ENCODE measurements around the gene CCNT1. TPM values are rescaled to one million over a fixed set of nuclear protein-coding genes. Genes with fewer than 3 reads are reported as not detected.
"Not testable (repeated sequence)": the region's sequence is repeated elsewhere in the genome, so short reads cannot be mapped to it uniquely, and the experiment has no call there.

The CCNT1 gene
- total RNA-seq, 2 experiments from 2014 or later, result 82.2 to 85.1 TPM

DNA sequence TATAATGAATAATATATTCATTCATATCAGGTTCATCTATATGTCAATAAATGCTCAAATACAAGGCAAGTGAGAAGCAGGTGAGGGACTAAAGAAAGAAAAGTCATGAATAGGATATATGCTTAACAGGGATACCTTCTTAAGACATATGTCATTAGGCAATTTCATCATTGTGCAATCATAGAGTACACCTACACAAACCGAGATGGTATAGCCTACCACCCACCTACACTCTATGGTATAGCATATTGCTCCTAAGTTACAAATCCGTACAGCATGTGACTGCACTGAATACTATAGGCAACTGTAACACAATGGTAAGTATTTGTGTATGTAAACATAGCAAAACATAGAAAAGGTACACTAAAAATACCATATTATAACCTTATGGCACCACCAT is 73.5 kb downstream of the CCNT1 start:
- intact Hi-C loops (cut with DNase I, micrococcal nuclease), result no loop called here
- Mint-ChIP-seq H3K27me3 (no peaks in the 10 kb centered on the region), H3K4me3 (no peak overlapping the region), H3K4me1 (peaks cover 6% of the 10 kb centered on the region), H3K27ac (no peak overlapping the region), H3K9me3 (ENCODE audit: low read depth) (peaks cover 3% of the 10 kb centered on the region), H3K36me3 (ENCODE audit: low read depth) (peaks cover 47% of the 10 kb centered on the region)
- DNase-seq (no peak), ATAC-seq (no peak)
- POLR2A ChIA-PET, result no interaction called here
- CTCF ChIA-PET, result interaction anchor here (0.8 kb wide), 1 partner anchor 39 kb away, joined by 3 read pairs; the partner anchor contains the start of gene KANSL2

DNA sequence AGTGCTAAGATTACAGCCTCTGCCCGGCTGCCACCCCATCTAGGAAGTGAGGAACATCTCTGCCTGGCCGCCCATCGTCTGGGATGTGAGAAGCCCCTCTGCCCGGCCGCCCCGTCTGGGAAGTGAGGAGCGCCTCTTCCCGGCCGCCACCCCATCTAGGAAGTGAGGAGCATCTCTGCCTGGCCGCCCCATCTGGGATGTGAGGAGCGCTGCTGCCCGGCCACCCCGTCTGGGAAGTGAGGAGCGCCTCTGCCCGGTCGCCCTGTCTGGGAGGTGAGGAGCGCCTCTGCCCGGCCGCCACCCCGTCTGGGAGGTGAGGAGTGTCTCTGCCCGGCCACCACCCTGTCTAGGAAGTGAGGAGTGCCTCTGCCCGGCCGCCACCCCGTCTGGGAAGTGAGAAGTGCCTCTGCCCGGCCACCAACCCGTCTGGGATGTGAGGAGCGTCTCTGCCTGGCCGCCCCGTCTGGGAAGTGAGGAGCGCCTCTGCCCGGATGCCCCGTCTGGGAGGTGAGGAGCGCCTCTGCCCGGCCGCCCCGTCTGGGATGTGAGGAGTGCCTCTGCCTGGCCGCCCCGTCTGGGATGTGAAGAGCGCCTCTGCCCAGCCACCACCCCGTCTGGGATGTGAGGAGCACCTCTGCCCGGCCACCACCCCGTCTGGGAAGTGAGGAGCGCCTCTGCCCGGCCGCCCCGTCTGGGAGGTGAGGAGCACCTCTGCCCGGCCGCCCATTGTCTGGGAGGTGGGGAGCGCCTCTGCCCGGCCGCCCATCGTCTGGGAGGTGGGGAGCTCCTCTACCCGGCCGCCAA is 74.6 kb downstream of the CCNT1 start:
- H3K4me1 Mint-ChIP-seq; ATAC-seq; DNase-seq; H3K27me3 Mint-ChIP-seq; H3K4me3 Mint-ChIP-seq; H3K9me3 Mint-ChIP-seq (ENCODE audit: low read depth); H3K27ac Mint-ChIP-seq; POLR2A ChIA-PET; intact Hi-C loops (cut with DNase I, micrococcal nuclease): not testable (repeated sequence)
- peaks cover 42% of the 10 kb centered on the region for H3K36me3 Mint-ChIP-seq (ENCODE audit: low read depth)
- CTCF ChIA-PET, result interaction anchor here (0.8 kb wide), 1 partner anchor 40 kb away, joined by 3 read pairs; the partner anchor contains the start of gene KANSL2

DNA sequence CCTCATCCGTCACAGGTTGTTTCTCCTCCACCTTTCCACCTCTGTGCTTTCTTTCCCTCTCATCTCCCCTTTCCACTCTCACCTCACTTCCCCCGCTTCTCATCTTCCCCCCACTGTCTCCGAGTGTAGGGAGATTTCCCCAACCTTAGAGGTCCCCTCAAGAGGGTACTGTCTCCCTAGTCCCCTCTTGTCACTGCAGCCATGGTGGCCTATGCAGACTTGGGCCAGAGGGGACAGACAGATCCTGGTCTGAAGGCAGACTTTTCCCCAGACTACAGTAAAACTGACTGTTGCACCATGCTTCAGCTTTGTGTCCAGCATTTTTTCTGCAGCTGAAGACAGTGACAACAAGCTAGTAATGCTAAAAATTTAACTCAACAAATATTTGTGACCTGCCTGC is 75.7 kb downstream of the CCNT1 start:
- ChIA-PET CTCF (interaction anchor here (1.0 kb wide), 1 partner anchor 98 kb away, joined by 3 read pairs; no protein-coding TSS in a partner anchor), POLR2A (no interaction called here)
- H3K4me1 Mint-ChIP-seq, result peaks cover 6% of the 10 kb centered on the region
- H3K9me3 Mint-ChIP-seq (ENCODE audit: low read depth), result peaks cover 3% of the 10 kb centered on the region
- no peak overlapping the region for H3K27ac Mint-ChIP-seq
- no peaks in the 10 kb centered on the region for H3K27me3 Mint-ChIP-seq
- peaks cover 40% of the 10 kb centered on the region for H3K36me3 Mint-ChIP-seq (ENCODE audit: low read depth)
- intact Hi-C loops (cut with DNase I, micrococcal nuclease), result no loop called here
- ATAC-seq (no peak), DNase-seq (no peak)
- no peak overlapping the region for H3K4me3 Mint-ChIP-seq

DNA sequence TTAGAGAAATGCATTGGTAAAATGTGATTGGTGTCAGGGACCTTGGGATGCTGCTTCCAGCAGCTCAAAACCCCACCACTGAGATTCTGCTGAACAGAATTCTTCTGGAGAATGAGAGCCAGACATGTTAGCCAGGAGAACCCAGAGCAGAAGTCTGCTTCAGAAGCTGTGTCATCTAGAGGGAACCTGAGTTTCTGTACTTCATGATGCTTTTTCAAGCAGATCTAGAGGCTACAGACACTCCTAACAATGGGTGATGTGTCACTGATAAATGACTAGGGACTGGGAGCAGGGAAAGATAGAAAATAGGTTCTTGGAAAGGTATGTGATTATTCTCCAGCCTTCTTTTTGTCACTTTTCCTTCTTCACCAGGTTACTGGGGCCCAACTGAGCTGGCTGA is 76.1 kb downstream of the CCNT1 start:
- DNase-seq (no peak), ATAC-seq (no peak)
- Mint-ChIP-seq H3K4me1 (peaks cover 6% of the 10 kb centered on the region), H3K4me3 (no peak overlapping the region), H3K27ac (no peak overlapping the region), H3K27me3 (no peaks in the 10 kb centered on the region), H3K9me3 (ENCODE audit: low read depth) (peaks cover 3% of the 10 kb centered on the region), H3K36me3 (ENCODE audit: low read depth) (peaks cover 39% of the 10 kb centered on the region)
- ChIA-PET CTCF (interaction anchor here (0.6 to 1.0 kb wide), 3 partner anchors 53 to 377 kb away, joined by 3 read pairs; no protein-coding TSS in a partner anchor), POLR2A (no interaction called here)
- intact Hi-C loops (cut with DNase I, micrococcal nuclease), result no loop called here

Small RNA genes within 50 kb of the gene (microRNA-seq; reads per million reads assigned to microRNA genes)
- 5.3 reads per million, percentile 16 among the genes with 10 or more reads in this experiment for gene MIR1291 (ENCODE audit: borderline replicate concordance)

Other genes with a start within 250 kb of the CCNT1 start
- gene ANP32D, start 244.1 kb downstream of the CCNT1 start, total RNA-seq, result not detected
- gene C12orf54, start 234.2 kb downstream of the CCNT1 start, total RNA-seq, result not detected
- not detected for gene OR8S1, start 191.1 kb downstream of the CCNT1 start, total RNA-seq
- not detected for gene LALBA, start 146.7 kb downstream of the CCNT1 start, total RNA-seq
- 10 to 100 TPM; 44.0 to 59.8 TPM for gene KANSL2, start 34.5 kb downstream of the CCNT1 start, total RNA-seq
- gene ADCY6, start 72.4 kb upstream of the CCNT1 start, total RNA-seq, result under 1 TPM; 0.05 to 0.09 TPM
- gene CACNB3, start 101.8 kb upstream of the CCNT1 start, total RNA-seq, result 10 to 100 TPM; 11.5 to 16.1 TPM
- 100 to 1,000 TPM; 115 to 120 TPM for gene DDX23, start 135.5 kb upstream of the CCNT1 start, total RNA-seq
- gene RND1, start 149.2 kb upstream of the CCNT1 start, total RNA-seq, result 1 to 10 TPM; 2.2 to 3.3 TPM
- gene FKBP11, start 208.8 kb upstream of the CCNT1 start, total RNA-seq, result 10 to 100 TPM; 56.8 to 63.8 TPM
- gene ARF3, start 240.8 kb upstream of the CCNT1 start, total RNA-seq, result 10 to 100 TPM; 84.7 to 96.1 TPM

All from activated CD4-positive, alpha-beta T cell treated with anti-CD3 and anti-CD28 coated beads for 36 hours (primary cell).